Gastrocnemius medialis (tissue), 4 donors: ENCODE measurements around the gene CFAP77. TPM values are rescaled to one million over a fixed set of nuclear protein-coding genes. Genes with fewer than 3 reads are reported as not detected.

ENCODE experiments used
- ATAC-seq, 2 donors: fragments of 150-250 bp; one replicate each; pipeline ENCODE4 v1.9.1; 2016
- DNase-seq, 2 donors: peaks; one replicate each; pipeline ENCODE4 v3.0.0-alpha.2; 2019
- H3K27ac ChIP-seq, 4 donors: fragments of 200-600 bp; sonication (generic); 1 replicate in 1 of 4; 2 replicates in 3 of 4; pipeline ENCODE4 v1.5.1; 2016 to 2018; ENCODE audit warnings: mild to moderate bottlenecking in 2 of 4, moderate library complexity in 1 of 4
- H3K27me3 ChIP-seq, 3 donors: fragments of 200-600 bp; sonication (generic) in 2 of 3; 1 replicate in 1 of 3; 2 replicates in 2 of 3; pipeline versions ENCODE4 v1.5.1 to v1.6.0; 2016 to 2019; ENCODE audit warnings: mild to moderate bottlenecking in 1 of 3, moderate library complexity in 1 of 3
- H3K36me3 ChIP-seq, 2 donors: fragments of 200-600 bp; sonication (generic) in 1 of 2; one replicate each; pipeline ENCODE4 v1.5.1; 2017 to 2018
- H3K4me1 ChIP-seq, 2 donors: fragments of 200-600 bp; sonication (generic) in 1 of 2; one replicate each; pipeline ENCODE4 v1.5.1; 2016 to 2017; ENCODE audit warnings: mild to moderate bottlenecking in 2 of 2
- H3K4me3 ChIP-seq, 4 donors: fragments of 200-600 bp; sonication (generic) in 3 of 4; 1 replicate in 1 of 4; 2 replicates in 3 of 4; pipeline ENCODE4 v1.5.1; 2016 to 2019; ENCODE audit warnings: mild to moderate bottlenecking in 2 of 4
- H3K9me3 ChIP-seq, 3 donors: fragments of 200-600 bp; sonication (generic) in 2 of 3; 1 replicate in 1 of 3; 2 replicates in 2 of 3; pipeline ENCODE4 v1.5.1; 2016 to 2019
- CTCF ChIP-seq, 5 experiments: fragments of 450-650 bp in 3 of 5; fragments of 200-600 bp in 2 of 5; sonication (generic) in 2 of 5; IDR thresholded peaks in 4 of 5; conservative IDR thresholded peaks in 1 of 5; 1 replicate in 4 of 5; 2 replicates in 1 of 5; pipeline ENCODE4 v1.5.1; 2016 to 2019; ENCODE audit warnings: antibody characterized with exemption in 5 of 5, mild to moderate bottlenecking in 3 of 5, moderate library complexity in 3 of 5
- POLR2A ChIP-seq, 2 donors: fragments of 450-650 bp; IDR thresholded peaks; one replicate each; pipeline ENCODE4 v1.6.1; 2017; ENCODE audit warnings: antibody characterized with exemption in 2 of 2, mild to moderate bottlenecking in 2 of 2, moderate library complexity in 2 of 2
- in situ Hi-C, 4 donors: fragments of 200-750 bp; cut with MboI; loops; one replicate each; pipeline versions ENCODE4 v1.15.0 to v1.8.0; 2017; ENCODE audit warnings: low sequenced_read_pairs in 4 of 4
- intact Hi-C: fragments of 100-400 bp; cut with DNase I; formaldehyde crosslinking; loops from one replicate; pipeline ENCODE4 v1.15.1; 2023; ENCODE audit warnings: low total_unique reads
- total RNA-seq, 4 donors: library from RNA; depleted of rRNA; stranded (reverse); fragments of >200 nt; gene quantifications; one replicate each; pipeline versions ENCODE4 v1.1.0 to v1.2.3, GENCODE V29; 2016

CFAP77 gene
- total RNA-seq, 4 donors from 2014 or later = not detected

GRCh38 chr9:132538071-132538470, 128.1 kb downstream of the CFAP77 start:
- H3K36me3 ChIP-seq = no peaks in the 10 kb centered on the region
- H3K4me1 ChIP-seq = no peaks in the 10 kb centered on the region
- intact Hi-C loops = no loop called here
- in situ Hi-C loops = no loop called here
- H3K4me3 ChIP-seq = no peak overlapping the region
- TF ChIP-seq CTCF (IDR thresholded peaks at IDR 0.05 in 4 of 5, conservative IDR thresholded peaks at IDR 0.05 in 1 of 5) (no peak), POLR2A (IDR thresholded peaks at IDR 0.05) (no peak)
- no peak overlapping the region for H3K27ac ChIP-seq
- H3K9me3 ChIP-seq = no peaks in the 10 kb centered on the region
- no peak for ATAC-seq
- no peak for DNase-seq
- peaks cover 0 to 6% (median 3%) of the 10 kb centered on the region in 3 donors for H3K27me3 ChIP-seq

GRCh38 chr9:132539096-132539495, 129.1 kb downstream of the CFAP77 start:
- intact Hi-C loops (no loop called here), in situ Hi-C loops (no loop called here)
- no peaks in the 10 kb centered on the region for H3K36me3 ChIP-seq
- no peaks in the 10 kb centered on the region for H3K27me3 ChIP-seq
- TF ChIP-seq CTCF (IDR thresholded peaks at IDR 0.05 in 4 of 5, conservative IDR thresholded peaks at IDR 0.05 in 1 of 5) (no peak), POLR2A (IDR thresholded peaks at IDR 0.05) (no peak)
- no peak overlapping the region for H3K4me3 ChIP-seq
- no peaks in the 10 kb centered on the region for H3K9me3 ChIP-seq
- ATAC-seq (no peak), DNase-seq (no peak)
- no peak overlapping the region for H3K27ac ChIP-seq
- no peaks in the 10 kb centered on the region for H3K4me1 ChIP-seq

GRCh38 chr9:132541051-132541450, 131.0 kb downstream of the CFAP77 start:
- H3K36me3 ChIP-seq = no peaks in the 10 kb centered on the region
- no peak for DNase-seq
- no peak overlapping the region for H3K4me3 ChIP-seq
- in situ Hi-C loops = no loop called here
- no peak overlapping the region for H3K27ac ChIP-seq
- no peaks in the 10 kb centered on the region for H3K4me1 ChIP-seq
- no peaks in the 10 kb centered on the region for H3K9me3 ChIP-seq
- ATAC-seq = no peak
- TF ChIP-seq POLR2A (IDR thresholded peaks at IDR 0.05) (no peak), CTCF (IDR thresholded peaks at IDR 0.05 in 4 of 5, conservative IDR thresholded peaks at IDR 0.05 in 1 of 5) (no peak)
- intact Hi-C loops = no loop called here
- H3K27me3 ChIP-seq = peaks cover 6 to 11% (median 10%) of the 10 kb centered on the region in 3 donors

DNA sequence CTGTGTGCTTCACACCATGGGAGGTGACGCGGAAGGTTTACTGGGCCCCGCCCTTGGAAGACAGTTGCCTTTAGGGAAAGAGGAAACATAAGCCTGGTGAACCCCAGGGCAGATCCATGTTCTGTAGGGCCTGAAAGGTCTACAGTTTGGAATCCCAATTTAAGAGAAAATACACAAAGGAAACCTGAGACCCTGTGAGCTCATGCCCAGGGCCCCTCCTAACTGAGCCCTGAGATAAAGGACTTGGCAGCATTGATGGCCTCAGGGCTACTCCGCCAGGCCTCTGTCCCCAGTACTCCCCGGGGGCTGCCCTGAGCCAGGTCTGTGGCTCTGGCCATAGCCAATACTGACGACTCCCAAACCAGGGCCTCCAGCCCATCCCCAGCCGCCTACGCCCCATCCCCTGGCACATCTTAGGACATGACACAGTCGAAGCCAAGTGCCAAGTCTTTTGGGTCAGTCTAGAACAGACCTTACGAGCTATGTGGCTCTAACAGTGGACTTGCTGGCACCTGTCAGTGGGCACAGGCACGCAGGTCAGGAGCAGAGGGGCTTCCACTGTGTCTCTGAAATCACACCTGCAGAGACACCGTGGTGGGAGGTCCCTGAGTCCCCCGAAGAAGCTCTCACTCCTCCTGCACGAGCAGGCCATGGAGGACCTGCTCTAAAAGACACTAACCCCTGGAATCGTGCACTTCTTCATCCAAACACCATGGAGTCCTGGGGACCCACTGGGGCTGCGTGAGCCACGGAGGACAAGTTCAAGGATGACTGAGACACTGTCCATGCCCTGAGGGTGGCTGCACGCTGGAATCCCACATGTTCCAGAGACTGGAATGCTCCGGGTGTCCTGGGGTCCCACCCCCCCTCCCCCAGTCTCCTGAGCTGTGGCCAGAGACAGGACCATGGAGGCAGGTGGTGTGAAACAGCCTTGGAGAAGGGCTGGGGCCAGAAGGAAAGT, 132.1 kb downstream of the CFAP77 start:
- DNase-seq (no peak), ATAC-seq (no peak)
- Histone ChIP-seq H3K9me3 (no peaks in the 10 kb centered on the region), H3K4me3 (no peak overlapping the region), H3K36me3 (no peaks in the 10 kb centered on the region), H3K27me3 (peaks cover 16 to 22% (median 18%) of the 10 kb centered on the region in 3 donors), H3K27ac (no peak overlapping the region), H3K4me1 (no peaks in the 10 kb centered on the region)
- intact Hi-C loops (no loop called here), in situ Hi-C loops (no loop called here)
- TF ChIP-seq CTCF (IDR thresholded peaks at IDR 0.05 in 4 of 5, conservative IDR thresholded peaks at IDR 0.05 in 1 of 5) (no peak), POLR2A (IDR thresholded peaks at IDR 0.05) (no peak)
